ENCODE measurements around the gene RPL18A.

- TF ChIP-seq, protein P1, sequence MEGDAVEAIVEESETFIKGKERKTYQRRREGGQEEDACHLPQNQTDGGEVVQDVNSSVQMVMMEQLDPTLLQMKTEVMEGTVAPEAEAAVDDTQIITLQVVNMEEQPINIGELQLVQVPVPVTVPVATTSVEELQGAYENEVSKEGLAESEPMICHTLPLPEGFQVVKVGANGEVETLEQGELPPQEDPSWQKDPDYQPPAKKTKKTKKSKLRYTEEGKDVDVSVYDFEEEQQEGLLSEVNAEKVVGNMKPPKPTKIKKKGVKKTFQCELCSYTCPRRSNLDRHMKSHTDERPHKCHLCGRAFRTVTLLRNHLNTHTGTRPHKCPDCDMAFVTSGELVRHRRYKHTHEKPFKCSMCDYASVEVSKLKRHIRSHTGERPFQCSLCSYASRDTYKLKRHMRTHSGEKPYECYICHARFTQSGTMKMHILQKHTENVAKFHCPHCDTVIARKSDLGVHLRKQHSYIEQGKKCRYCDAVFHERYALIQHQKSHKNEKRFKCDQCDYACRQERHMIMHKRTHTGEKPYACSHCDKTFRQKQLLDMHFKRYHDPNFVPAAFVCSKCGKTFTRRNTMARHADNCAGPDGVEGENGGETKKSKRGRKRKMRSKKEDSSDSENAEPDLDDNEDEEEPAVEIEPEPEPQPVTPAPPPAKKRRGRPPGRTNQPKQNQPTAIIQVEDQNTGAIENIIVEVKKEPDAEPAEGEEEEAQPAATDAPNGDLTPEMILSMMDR (IDR thresholded peaks at IDR 0.05), result no peak
- no peak for TF ChIP-seq EZH2 (IDR thresholded peaks at IDR 0.05; ENCODE audit: borderline replicate concordance, insufficient read depth, low read depth, low read length, poor library complexity, severe bottlenecking)
These were observed 15.0 kb downstream of the RPL18A start for GRCh38 chr19:17874758-17875135.

Measured in B cell (primary cell).